Raji (cell line): ENCODE data around the gene GATAD2B.

Source experiments
- POLR2A ChIP-seq: IDR thresholded peaks from 2 replicates; pipeline ENCODE4 v1.6.1; 2011; ENCODE audit warnings: low read depth, low read length, control low read depth; ENCODE audit not compliant: insufficient read depth

GATAD2B gene

GRCh38 chr1:153791648-153792253, 131.0 kb downstream of the GATAD2B start:
- no peak for TF ChIP-seq POLR2A

DNA sequence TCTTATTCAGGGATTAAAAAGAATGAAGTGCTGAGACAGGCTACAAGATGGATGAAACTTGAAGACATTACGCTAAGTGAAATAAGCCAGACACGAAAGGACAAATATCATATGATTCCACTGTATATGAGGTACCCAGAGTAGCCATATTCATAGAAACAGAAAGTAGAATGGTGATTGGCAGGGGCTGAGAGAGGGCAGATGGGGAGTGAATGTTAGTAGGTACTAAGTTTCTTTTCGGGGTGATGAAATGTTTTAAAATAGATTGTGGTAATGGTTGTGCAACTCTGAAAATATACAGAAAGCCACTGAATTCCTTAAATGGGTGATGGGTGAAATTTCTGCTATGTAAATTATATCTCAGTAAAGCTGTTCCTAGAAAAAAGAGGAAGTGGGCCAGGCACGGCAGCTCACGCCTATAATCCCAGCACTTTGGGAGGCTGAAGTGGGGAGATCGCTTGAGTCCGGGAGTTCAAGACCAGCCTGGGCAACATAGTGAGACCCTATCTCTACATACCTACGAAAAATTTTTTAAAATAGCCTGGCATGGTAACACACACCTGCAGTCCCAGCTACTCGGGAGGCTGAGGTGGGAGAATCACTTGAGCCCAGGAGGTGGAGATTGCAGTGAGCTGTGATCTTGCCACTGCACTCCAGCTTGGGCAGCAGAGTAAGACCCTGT, 131.7 kb downstream of the GATAD2B start:
- no peak for TF ChIP-seq POLR2A

DNA sequence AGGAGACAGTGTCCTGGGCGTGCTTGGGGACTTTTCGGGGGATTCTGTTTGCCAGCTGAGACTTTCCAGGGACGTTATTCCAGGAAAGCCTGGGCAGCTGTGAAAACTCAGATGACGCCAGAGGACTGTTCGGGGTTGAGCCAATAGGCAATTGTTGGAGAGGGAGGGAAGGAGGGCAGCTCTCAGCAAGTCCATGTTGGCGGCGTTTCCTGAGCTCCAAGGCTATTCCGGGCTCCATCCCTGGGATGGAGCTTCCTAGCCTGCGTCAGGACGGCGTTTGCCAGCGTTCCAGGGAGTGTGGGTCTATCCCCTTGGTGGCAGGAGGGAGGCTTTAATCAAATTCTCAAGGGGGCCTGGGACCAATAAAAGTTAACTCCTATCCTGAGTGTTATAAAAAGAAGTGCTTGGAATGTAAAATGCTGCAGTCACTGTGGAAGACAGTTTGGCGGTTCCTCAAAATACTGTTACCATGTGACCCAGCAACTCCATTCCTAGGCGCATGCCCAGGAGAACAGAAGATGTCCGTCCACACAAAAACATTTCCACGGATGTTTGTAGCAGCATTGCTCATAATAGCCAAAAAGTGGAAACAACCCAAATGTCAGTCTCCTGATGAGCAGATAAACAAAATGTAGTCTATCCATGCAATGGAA, 132.3 kb downstream of the GATAD2B start:
- TF ChIP-seq POLR2A = no peak

DNA sequence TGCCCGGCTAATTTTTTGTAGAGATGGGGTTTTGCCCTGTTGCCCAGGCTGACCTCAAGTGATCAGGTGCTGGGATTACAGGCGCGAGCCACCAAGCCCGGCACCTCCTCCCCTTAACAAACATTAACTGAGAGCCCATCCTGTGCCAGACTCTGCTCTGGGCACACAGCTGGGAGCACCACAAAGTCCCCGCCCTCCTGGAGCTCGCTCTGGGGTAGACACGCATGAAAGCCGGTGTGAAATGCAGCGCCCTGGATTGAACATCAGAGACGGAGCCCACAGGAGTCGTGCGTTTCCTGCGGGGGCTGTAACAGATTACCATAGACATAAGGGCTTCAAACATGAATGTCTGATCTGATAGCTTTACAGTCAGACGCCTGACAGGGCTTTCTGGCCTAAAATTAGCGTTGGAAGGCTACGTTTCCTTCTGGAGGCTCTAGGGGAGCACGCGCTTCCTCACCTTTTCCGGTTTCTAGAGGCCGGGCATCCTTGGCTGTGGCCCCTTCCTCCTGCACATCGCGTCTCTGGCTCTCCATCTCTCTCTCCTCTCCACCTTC, 133.2 kb downstream of the GATAD2B start:
- no peak for TF ChIP-seq POLR2A

DNA sequence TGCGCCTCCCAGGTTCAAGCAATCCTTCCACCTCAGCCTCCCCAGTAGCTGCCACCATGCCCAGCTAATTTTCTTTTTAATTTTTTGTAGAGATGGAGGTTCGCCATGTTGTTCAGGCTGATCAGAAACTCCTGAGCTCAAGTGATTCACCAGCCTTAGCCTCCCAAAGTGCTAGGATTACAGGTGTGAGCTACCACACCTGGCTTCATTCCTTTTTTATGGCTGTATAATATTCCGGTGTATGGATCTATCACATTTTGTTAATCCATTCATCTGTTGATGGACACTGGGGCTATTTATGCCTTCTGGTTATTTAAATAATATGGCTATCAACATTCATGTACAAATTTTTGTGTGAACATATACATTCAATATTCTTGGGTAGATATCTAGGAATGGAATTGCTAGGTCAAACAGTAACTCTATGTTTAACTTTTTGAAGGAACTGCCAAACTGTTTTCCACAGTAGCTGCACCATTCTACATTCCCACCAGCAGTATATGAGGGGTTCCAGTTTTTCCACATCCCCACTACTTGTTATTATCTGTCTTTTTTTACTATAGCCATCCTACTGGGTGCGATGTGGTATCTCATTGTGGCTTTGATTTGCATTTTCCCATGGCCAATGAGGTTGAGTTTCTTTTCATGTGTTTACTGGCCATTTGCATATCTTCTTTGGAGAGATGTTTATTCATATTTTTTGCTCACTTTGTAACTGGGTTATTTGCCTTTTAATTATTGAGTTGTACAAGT, 136.6 kb downstream of the GATAD2B start:
- no peak for TF ChIP-seq POLR2A

- peak; percentile 98 for TF ChIP-seq POLR2A
These were observed 139.3 kb downstream of the GATAD2B start for GRCh38 chr1:153783233-153784190.

GRCh38 chr1:153780551-153780950, 142.2 kb downstream of the GATAD2B start:
- TF ChIP-seq POLR2A = no peak

- no peak for TF ChIP-seq POLR2A
These were observed 142.8 kb downstream of the GATAD2B start for GRCh38 chr1:153779781-153780541.

- TF ChIP-seq POLR2A = no peak
These were observed 143.8 kb downstream of the GATAD2B start for GRCh38 chr1:153778824-153779519.

- TF ChIP-seq POLR2A = no peak
These were observed 144.5 kb downstream of the GATAD2B start for GRCh38 chr1:153778051-153778823.

- TF ChIP-seq POLR2A = no peak
These were observed 145.1 kb downstream of the GATAD2B start for GRCh38 chr1:153777648-153778047.

DNA sequence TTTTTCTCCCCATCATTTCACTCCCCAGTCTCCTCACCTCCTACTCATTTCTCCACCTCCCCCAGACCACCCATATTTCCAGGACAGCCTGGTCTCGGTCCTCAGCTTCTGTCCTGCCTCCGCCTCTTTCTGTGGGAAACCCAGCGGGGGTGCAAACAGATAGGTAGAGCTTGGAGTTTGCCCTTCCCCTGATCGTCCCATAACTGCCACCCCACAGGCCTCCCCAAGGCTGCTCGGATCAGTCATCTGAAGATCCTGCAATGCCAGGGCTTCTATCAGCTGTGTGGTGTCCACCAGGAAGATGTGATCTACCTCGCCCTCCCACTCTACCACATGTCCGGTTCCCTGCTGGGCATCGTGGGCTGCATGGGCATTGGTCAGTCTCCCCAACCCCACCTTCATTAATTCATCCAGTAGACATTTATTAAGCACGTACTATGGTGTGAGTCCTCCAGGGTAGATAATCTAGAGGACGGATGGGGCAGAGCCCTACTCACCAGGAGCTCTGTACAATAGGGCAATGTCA, 145.9 kb downstream of the GATAD2B start:
- no peak for TF ChIP-seq POLR2A

GRCh38 chr1:153776352-153776751, 146.4 kb downstream of the GATAD2B start:
- TF ChIP-seq POLR2A = no peak
